HG03469 (cell line): ENCODE data around the gene DNAJB1.
"Not testable (repeated sequence)": the region's sequence is repeated elsewhere in the genome, so short reads cannot be mapped to it uniquely, and the experiment has no call there.

Source experiments
- ATAC-seq: cut with Tn5 transposase; IDR thresholded peaks from one replicate; pipeline ENCODE4 v1.9.1; 2021; ENCODE audit warnings: mild to moderate bottlenecking, moderate library complexity, moderate number of reproducible peaks; ENCODE audit not compliant: unreplicated experiment

The DNAJB1 gene

GRCh38 chr19:14520543-14520942, 2.3 kb upstream of the DNAJB1 start:
- ATAC-seq = no peak

- no peak for ATAC-seq
These were observed 1.7 kb upstream of the DNAJB1 start for GRCh38 chr19:14519860-14520407.

GRCh38 chr19:14519245-14519859, 1.2 kb upstream of the DNAJB1 start:
- no peak for ATAC-seq

- ATAC-seq = no peak
These were observed 754 bp downstream of the DNAJB1 start for GRCh38 chr19:14517446-14517839.

- no peak for ATAC-seq
These were observed 1.3 kb downstream of the DNAJB1 start for GRCh38 chr19:14516746-14517438.

- ATAC-seq = no peak
These were observed 2.1 kb downstream of the DNAJB1 start for GRCh38 chr19:14516048-14516534.

- no peak for ATAC-seq
These were observed 2.6 kb downstream of the DNAJB1 start for GRCh38 chr19:14515501-14516047.

GRCh38 chr19:14514215-14514863, 3.9 kb downstream of the DNAJB1 start:
- ATAC-seq = no peak

GRCh38 chr19:14512406-14512961, 5.7 kb downstream of the DNAJB1 start:
- ATAC-seq = no peak

GRCh38 chr19:14511229-14511593, 7.0 kb downstream of the DNAJB1 start:
- no peak for ATAC-seq

- no peak for ATAC-seq
These were observed 7.6 kb downstream of the DNAJB1 start for GRCh38 chr19:14510311-14511228.

GRCh38 chr19:14507704-14508542, 10.3 kb downstream of the DNAJB1 start:
- no peak for ATAC-seq

GRCh38 chr19:14505488-14506239, 12.5 kb downstream of the DNAJB1 start:
- no peak for ATAC-seq

- not testable (repeated sequence) for ATAC-seq
These were observed 13.6 kb downstream of the DNAJB1 start for GRCh38 chr19:14504575-14504974.

GRCh38 chr19:14503285-14503684, 14.9 kb downstream of the DNAJB1 start:
- ATAC-seq = no peak

GRCh38 chr19:14502334-14503092, 15.7 kb downstream of the DNAJB1 start:
- no peak for ATAC-seq

GRCh38 chr19:14497228-14497921, 20.8 kb downstream of the DNAJB1 start:
- ATAC-seq = no peak
